BJ (cell line): ENCODE measurements around the gene FAM241A. TPM values are rescaled to one million over a fixed set of nuclear protein-coding genes. Genes with fewer than 3 reads are reported as not detected.

Source experiments
- CTCF ChIA-PET: fragments of 350-600 bp; formaldehyde crosslinking; extraction: SDS; loops from one replicate; lab custom pipeline; 2021; ENCODE audit warnings: antibody characterized with exemption, inconsistent platforms; lab: Yijun Ruan, JAX
- POLR2A ChIA-PET: fragments of 300-600 bp; sonication (Branson Sonifier 250); formaldehyde crosslinking; extraction: SDS; loops from one replicate; lab custom pipeline; 2021; ENCODE audit warnings: antibody characterized with exemption; lab: Charles Lee
- DNase-seq: peaks from one replicate; pipeline ENCODE4 v3.0.0-alpha.2; 2011; ENCODE audit warnings: low read depth
- H3K27me3 ChIP-seq: 2 replicates; pipeline ENCODE4 v1.6.0; 2011; ENCODE audit warnings: low read length; ENCODE audit not compliant: control insufficient read depth, insufficient read depth
- H3K36me3 ChIP-seq: 2 replicates; pipeline ENCODE4 v1.5.1; 2011; ENCODE audit warnings: low read length; ENCODE audit not compliant: control insufficient read depth, insufficient read depth
- H3K4me3 ChIP-seq: 2 replicates; pipeline ENCODE4 v1.5.1; 2011; ENCODE audit warnings: low read depth, mild to moderate bottlenecking, control low read depth, low read length
- CTCF ChIP-seq: IDR thresholded peaks from 2 replicates; pipeline ENCODE4 v1.5.1; 2011; ENCODE audit warnings: low read depth, mild to moderate bottlenecking, control low read depth, inconsistent platforms, low read length, moderate library complexity; ENCODE audit not compliant: insufficient read depth
- polyA plus RNA-seq: library from polyadenylated mRNA; depleted of rRNA; stranded (reverse); fragments of >200 nt; gene quantifications from 2 replicates; pipeline ENCODE4 v1.2.3, GENCODE V29; 2011

Gene FAM241A
- polyA plus RNA-seq, 1 experiment: 0.45 TPM

- ChIA-PET POLR2A (no interaction called here), CTCF (interaction anchor here (1.5 kb wide), 1 partner anchor 82 kb away, joined by 5 read pairs; no protein-coding TSS in a partner anchor)
- no peak for TF ChIP-seq CTCF
- DNase-seq: no peak
- Histone ChIP-seq H3K4me3 (no peak overlapping the region), H3K27me3 (no peaks in the 10 kb centered on the region), H3K36me3 (no peaks in the 10 kb centered on the region)
Measured at GRCh38 chr4:112181358-112182000, 36.2 kb downstream of the FAM241A start.

- Histone ChIP-seq H3K36me3 (no peaks in the 10 kb centered on the region), H3K27me3 (no peaks in the 10 kb centered on the region), H3K4me3 (no peak overlapping the region)
- no peak for DNase-seq
- ChIA-PET CTCF (interaction anchor here (0.6 to 1.5 kb wide), 2 partner anchors 83 to 477 kb away, joined by 3 to 5 read pairs; no protein-coding TSS in a partner anchor), POLR2A (no interaction called here)
- no peak for TF ChIP-seq CTCF
Measured at GRCh38 chr4:112182604-112183003, 37.4 kb downstream of the FAM241A start.

GRCh38 chr4:112183252-112183651 lies 38.0 kb downstream of the FAM241A start:
- no peak for TF ChIP-seq CTCF
- Histone ChIP-seq H3K27me3 (no peaks in the 10 kb centered on the region), H3K4me3 (no peak overlapping the region), H3K36me3 (no peaks in the 10 kb centered on the region)
- POLR2A ChIA-PET: no interaction called here
- DNase-seq: no peak
- CTCF ChIA-PET: interaction anchor here (1.2 to 1.5 kb wide), 2 partner anchors 45 to 84 kb away, joined by 3 to 5 read pairs; no protein-coding TSS in a partner anchor

- H3K27me3 ChIP-seq: no peaks in the 10 kb centered on the region
- ChIA-PET POLR2A (no interaction called here), CTCF (interaction anchor here (0.6 kb wide), 1 partner anchor 829 kb away, joined by 3 read pairs; no protein-coding TSS in a partner anchor)
- H3K36me3 ChIP-seq: no peaks in the 10 kb centered on the region
- no peak overlapping the region for H3K4me3 ChIP-seq
- no peak for DNase-seq
- no peak for TF ChIP-seq CTCF
Measured at GRCh38 chr4:112184438-112184837, 39.2 kb downstream of the FAM241A start.

- POLR2A ChIA-PET: no interaction called here
- no peak overlapping the region for H3K4me3 ChIP-seq
- no peaks in the 10 kb centered on the region for H3K36me3 ChIP-seq
- no peaks in the 10 kb centered on the region for H3K27me3 ChIP-seq
- no peak for TF ChIP-seq CTCF
- CTCF ChIA-PET: interaction anchor here (0.6 to 1.6 kb wide), 2 partner anchors 85 to 828 kb away, joined by 3 read pairs; no protein-coding TSS in a partner anchor
- no peak for DNase-seq
Measured at GRCh38 chr4:112185334-112185733, 40.1 kb downstream of the FAM241A start.
